SK-N-SH (cell line): Measurements from ENCODE around the gene TGFB3.

ENCODE experiments used
- SMC3 ChIP-seq: IDR thresholded peaks from 2 replicates; pipeline ENCODE4 v1.6.1; 2012; ENCODE audit warnings: low read depth, low read length, improper control_type of control experiment
- TF ChIP-seq, protein P1 (sequence below): IDR thresholded peaks from 2 replicates; pipeline ENCODE4; 2012

DNA sequence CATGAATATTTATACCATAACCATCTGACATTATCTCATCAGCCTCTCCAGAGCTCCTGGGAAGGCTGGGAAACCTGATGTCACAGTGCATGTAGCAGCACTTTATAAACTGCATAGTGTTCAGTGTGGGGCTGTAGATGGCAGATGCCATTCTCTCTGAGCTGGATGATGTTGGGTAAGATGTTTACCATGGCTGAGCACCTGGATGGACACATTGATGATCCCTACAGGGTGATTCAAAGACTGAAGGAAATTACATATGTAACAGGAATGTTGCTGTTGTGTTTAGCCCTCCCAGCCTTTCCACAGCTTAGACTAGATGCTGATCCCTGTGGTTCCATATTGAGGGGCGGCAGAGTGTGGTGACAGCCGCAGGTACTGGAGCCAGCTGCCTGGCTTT lies 41.2 kb upstream of the TGFB3 start:
- TF ChIP-seq SMC3, result no peak
- TF ChIP-seq, protein P1, sequence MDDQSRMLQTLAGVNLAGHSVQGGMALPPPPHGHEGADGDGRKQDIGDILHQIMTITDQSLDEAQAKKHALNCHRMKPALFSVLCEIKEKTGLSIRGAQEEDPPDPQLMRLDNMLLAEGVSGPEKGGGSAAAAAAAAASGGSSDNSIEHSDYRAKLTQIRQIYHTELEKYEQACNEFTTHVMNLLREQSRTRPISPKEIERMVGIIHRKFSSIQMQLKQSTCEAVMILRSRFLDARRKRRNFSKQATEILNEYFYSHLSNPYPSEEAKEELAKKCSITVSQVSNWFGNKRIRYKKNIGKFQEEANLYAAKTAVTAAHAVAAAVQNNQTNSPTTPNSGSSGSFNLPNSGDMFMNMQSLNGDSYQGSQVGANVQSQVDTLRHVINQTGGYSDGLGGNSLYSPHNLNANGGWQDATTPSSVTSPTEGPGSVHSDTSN, result no peak
